Measurements from ENCODE around the gene PRG2.
A peak's percentile ranks its signal among the peaks of the same experiment; 100 is the strongest.

PRG2 gene

DNA sequence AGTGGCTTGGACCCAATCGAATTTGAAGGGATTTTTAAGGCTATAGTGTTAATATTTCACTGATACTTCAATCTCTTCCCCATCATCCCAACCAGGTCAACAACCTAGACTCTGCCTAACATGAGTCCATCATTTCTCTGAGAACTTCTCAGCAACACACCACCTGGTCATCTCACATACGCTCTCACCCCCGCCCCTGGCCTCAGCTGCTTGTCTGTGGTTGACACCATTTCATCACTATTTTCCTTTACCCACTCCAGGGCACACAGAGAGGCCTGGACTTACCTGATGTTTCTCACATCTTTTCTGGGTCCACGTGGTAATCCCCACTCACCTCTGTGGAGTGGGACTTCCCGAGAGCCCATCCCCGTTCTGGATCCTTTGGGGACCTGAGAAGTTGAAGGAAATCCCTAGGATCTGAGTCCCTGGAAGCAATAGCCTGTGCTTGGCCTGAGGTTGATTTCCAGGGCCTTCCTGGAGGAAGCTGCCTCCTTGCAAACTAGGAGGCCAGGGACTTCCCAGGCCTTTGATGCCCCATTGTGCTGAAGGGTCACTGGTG lies 49.1 kb downstream of the PRG2 start:
- DNase-seq (ENCODE audit: low spot score), result no peak
- peak overlapping the region; percentile 17 for H3K9ac ChIP-seq (ENCODE audit: low read depth, low read length, poor library complexity)
- no peak overlapping the region for H2AK5ac ChIP-seq (ENCODE audit: low read depth, low read length)
- no peak overlapping the region for H3K27ac ChIP-seq (replicated peaks; ENCODE audit: low read length)
- no peaks in the 10 kb centered on the region for H3K79me1 ChIP-seq (ENCODE audit: low read depth, low read length)
- H3K4me2 ChIP-seq (ENCODE audit: insufficient read depth, low read length, poor library complexity, severe bottlenecking), result no peak overlapping the region
- no peak overlapping the region for H3K4ac ChIP-seq (ENCODE audit: low read length)
- no peak overlapping the region for H2BK120ac ChIP-seq (ENCODE audit: low read depth, low read length)
- no peak overlapping the region for H4K91ac ChIP-seq (ENCODE audit: low read depth, low read length, poor library complexity)
- no peaks in the 10 kb centered on the region for H3K9me3 ChIP-seq (replicated peaks in 1 of 2; ENCODE audit: control insufficient read depth in 2 of 2, insufficient read depth in 1 of 2, low read depth in 1 of 2, low read length in 2 of 2)
- H3K27me3 ChIP-seq (ENCODE audit: control insufficient read depth in 3 of 3, insufficient read depth in 3 of 3, low read depth in 1 of 3, low read length in 3 of 3), result no peaks in the 10 kb centered on the region
- no peak overlapping the region for H4K8ac ChIP-seq (ENCODE audit: low read depth, low read length)
- H2BK12ac ChIP-seq (ENCODE audit: low read length), result peak overlapping the region; percentile 11
- no peak overlapping the region for H3K4me3 ChIP-seq (ENCODE audit: low read length in 2 of 2)
- H3K36me3 ChIP-seq (replicated peaks in 1 of 2; ENCODE audit: control insufficient read depth in 2 of 2, insufficient read depth in 2 of 2, low read length in 2 of 2), result no peaks in the 10 kb centered on the region
- peaks cover 25 to 29% of the 10 kb centered on the region in 2 donors for H3K4me1 ChIP-seq (ENCODE audit: control insufficient read depth in 2 of 2, insufficient read depth in 1 of 2, low read depth in 1 of 2, low read length in 2 of 2)
- no peak overlapping the region for H2BK15ac ChIP-seq (ENCODE audit: low read length)
- H2BK5ac ChIP-seq (ENCODE audit: low read length), result no peak overlapping the region
- H3K14ac ChIP-seq (ENCODE audit: low read length), result no peak overlapping the region
- H3K23ac ChIP-seq (ENCODE audit: low read depth, low read length, poor library complexity), result no peak overlapping the region
- peak overlapping the region; percentile 74 for H2AFZ ChIP-seq (ENCODE audit: low read length)
- H3K18ac ChIP-seq (ENCODE audit: low read length), result peak overlapping the region; percentile 15
- no CpG with 5 or more reads among the region's 6 CpGs for WGBS, 2 donors (ENCODE audit: extremely low coverage in 2 of 2, insufficient read length in 2 of 2, insufficient replicate concordance in 1 of 2)

DNA sequence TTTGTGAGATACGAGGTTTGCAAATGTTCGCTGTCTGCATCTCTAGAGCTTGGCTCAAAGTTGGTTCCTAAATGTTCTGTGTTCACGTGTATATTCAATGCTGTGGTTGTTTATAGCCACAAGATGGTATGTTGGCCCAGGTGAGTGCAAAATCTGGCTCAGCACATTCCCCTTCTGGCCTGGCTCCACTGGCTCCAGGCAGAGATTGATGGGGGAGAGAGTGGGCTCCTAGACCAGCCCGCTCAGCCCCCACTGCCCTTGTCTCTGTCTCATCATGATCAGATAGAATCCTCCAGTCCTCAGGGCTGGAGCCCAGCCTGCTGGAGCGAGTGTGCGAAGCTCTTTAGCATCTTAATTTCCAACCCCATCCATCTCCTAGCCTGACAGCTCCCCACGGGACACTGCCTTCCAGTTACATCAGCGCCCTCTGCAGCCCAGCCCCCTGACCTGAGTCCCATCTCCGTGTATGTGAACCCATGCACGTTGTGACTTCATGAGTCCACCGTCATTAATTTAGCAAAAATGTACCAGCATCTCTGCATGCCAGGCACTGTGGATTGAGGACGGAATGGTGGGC lies 50.3 kb downstream of the PRG2 start:
- H2BK5ac ChIP-seq (ENCODE audit: low read length), result no peak overlapping the region
- H2BK15ac ChIP-seq (ENCODE audit: low read length), result no peak overlapping the region
- no peaks in the 10 kb centered on the region for H3K36me3 ChIP-seq (replicated peaks in 1 of 2; ENCODE audit: control insufficient read depth in 2 of 2, insufficient read depth in 2 of 2, low read length in 2 of 2)
- no peaks in the 10 kb centered on the region for H3K27me3 ChIP-seq (ENCODE audit: control insufficient read depth in 3 of 3, insufficient read depth in 3 of 3, low read depth in 1 of 3, low read length in 3 of 3)
- H3K9me3 ChIP-seq (replicated peaks in 1 of 2; ENCODE audit: control insufficient read depth in 2 of 2, insufficient read depth in 1 of 2, low read depth in 1 of 2, low read length in 2 of 2), result no peaks in the 10 kb centered on the region
- no peak overlapping the region for H3K4me3 ChIP-seq (ENCODE audit: low read length in 2 of 2)
- no peak for DNase-seq (ENCODE audit: low spot score)
- no peak overlapping the region for H4K91ac ChIP-seq (ENCODE audit: low read depth, low read length, poor library complexity)
- no peak overlapping the region for H3K4ac ChIP-seq (ENCODE audit: low read length)
- peak overlapping the region; percentile 74 for H2AFZ ChIP-seq (ENCODE audit: low read length)
- H2AK5ac ChIP-seq (ENCODE audit: low read depth, low read length), result peak overlapping the region; percentile 5
- H3K4me1 ChIP-seq (ENCODE audit: control insufficient read depth in 2 of 2, insufficient read depth in 1 of 2, low read depth in 1 of 2, low read length in 2 of 2), result peaks cover 27 to 33% of the 10 kb centered on the region in 2 donors
- H2BK120ac ChIP-seq (ENCODE audit: low read depth, low read length), result no peak overlapping the region
- H3K79me1 ChIP-seq (ENCODE audit: low read depth, low read length), result peaks cover under 1% of the 10 kb centered on the region
- H3K14ac ChIP-seq (ENCODE audit: low read length), result no peak overlapping the region
- H2BK12ac ChIP-seq (ENCODE audit: low read length), result no peak overlapping the region
- no CpG with 5 or more reads among the region's 12 CpGs for WGBS, 2 donors (ENCODE audit: extremely low coverage in 2 of 2, insufficient read length in 2 of 2, insufficient replicate concordance in 1 of 2)
- H3K18ac ChIP-seq (ENCODE audit: low read length), result no peak overlapping the region
- H4K8ac ChIP-seq (ENCODE audit: low read depth, low read length), result no peak overlapping the region
- no peak overlapping the region for H3K23ac ChIP-seq (ENCODE audit: low read depth, low read length, poor library complexity)
- no peak overlapping the region for H3K9ac ChIP-seq (ENCODE audit: low read depth, low read length, poor library complexity)
- H3K4me2 ChIP-seq (ENCODE audit: insufficient read depth, low read length, poor library complexity, severe bottlenecking), result no peak overlapping the region
- H3K27ac ChIP-seq (replicated peaks; ENCODE audit: low read length), result no peak overlapping the region

DNA sequence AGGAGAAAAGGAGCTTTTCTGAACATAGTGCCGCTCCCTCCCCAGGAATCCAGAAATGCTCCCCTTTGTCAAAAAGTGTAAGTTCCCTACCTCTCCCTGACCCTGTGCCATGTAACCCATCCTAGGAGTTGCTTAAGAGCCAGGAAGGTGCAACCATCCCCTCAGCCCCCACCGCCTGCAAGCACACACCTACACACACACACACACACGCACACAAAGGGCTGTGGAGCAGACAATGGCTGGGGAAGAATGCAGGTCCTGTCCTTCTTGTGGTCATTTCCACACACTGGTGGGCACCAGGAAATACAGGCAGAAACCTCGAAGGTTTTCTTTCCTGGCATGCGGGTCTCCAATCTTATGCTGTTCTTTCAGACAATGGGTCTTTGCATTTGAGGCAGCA lies 51.1 kb downstream of the PRG2 start:
- no peak overlapping the region for H3K14ac ChIP-seq (ENCODE audit: low read length)
- no peak overlapping the region for H2BK120ac ChIP-seq (ENCODE audit: low read depth, low read length)
- H3K4me1 ChIP-seq (ENCODE audit: control insufficient read depth in 2 of 2, insufficient read depth in 1 of 2, low read depth in 1 of 2, low read length in 2 of 2), result peaks cover 32 to 39% of the 10 kb centered on the region in 2 donors
- H2BK5ac ChIP-seq (ENCODE audit: low read length), result no peak overlapping the region
- H2AFZ ChIP-seq (ENCODE audit: low read length), result peak overlapping the region; percentile 74
- H3K27me3 ChIP-seq (ENCODE audit: control insufficient read depth in 3 of 3, insufficient read depth in 3 of 3, low read depth in 1 of 3, low read length in 3 of 3), result no peaks in the 10 kb centered on the region
- H4K91ac ChIP-seq (ENCODE audit: low read depth, low read length, poor library complexity), result peak overlapping the region; percentile 11
- H3K4ac ChIP-seq (ENCODE audit: low read length), result no peak overlapping the region
- peak overlapping the region; percentile 51 for H3K9ac ChIP-seq (ENCODE audit: low read depth, low read length, poor library complexity)
- H3K27ac ChIP-seq (replicated peaks; ENCODE audit: low read length), result no peak overlapping the region
- H3K9me3 ChIP-seq (replicated peaks in 1 of 2; ENCODE audit: control insufficient read depth in 2 of 2, insufficient read depth in 1 of 2, low read depth in 1 of 2, low read length in 2 of 2), result no peaks in the 10 kb centered on the region
- H2BK12ac ChIP-seq (ENCODE audit: low read length), result peak overlapping the region; percentile 18
- DNase-seq (ENCODE audit: low spot score), result no peak
- no peak overlapping the region for H3K4me3 ChIP-seq (ENCODE audit: low read length in 2 of 2)
- no peak overlapping the region for H4K8ac ChIP-seq (ENCODE audit: low read depth, low read length)
- no CpG with 5 or more reads among the region's 5 CpGs for WGBS, 2 donors (ENCODE audit: extremely low coverage in 2 of 2, insufficient read length in 2 of 2, insufficient replicate concordance in 1 of 2)
- peaks cover 3% of the 10 kb centered on the region in 2 donors for H3K36me3 ChIP-seq (replicated peaks in 1 of 2; ENCODE audit: control insufficient read depth in 2 of 2, insufficient read depth in 2 of 2, low read length in 2 of 2)
- H3K4me2 ChIP-seq (ENCODE audit: insufficient read depth, low read length, poor library complexity, severe bottlenecking), result no peak overlapping the region
- no peak overlapping the region for H3K23ac ChIP-seq (ENCODE audit: low read depth, low read length, poor library complexity)
- H2AK5ac ChIP-seq (ENCODE audit: low read depth, low read length), result no peak overlapping the region
- no peak overlapping the region for H3K18ac ChIP-seq (ENCODE audit: low read length)
- H2BK15ac ChIP-seq (ENCODE audit: low read length), result peak overlapping the region; percentile 39
- peaks cover 5% of the 10 kb centered on the region for H3K79me1 ChIP-seq (ENCODE audit: low read depth, low read length)

DNA sequence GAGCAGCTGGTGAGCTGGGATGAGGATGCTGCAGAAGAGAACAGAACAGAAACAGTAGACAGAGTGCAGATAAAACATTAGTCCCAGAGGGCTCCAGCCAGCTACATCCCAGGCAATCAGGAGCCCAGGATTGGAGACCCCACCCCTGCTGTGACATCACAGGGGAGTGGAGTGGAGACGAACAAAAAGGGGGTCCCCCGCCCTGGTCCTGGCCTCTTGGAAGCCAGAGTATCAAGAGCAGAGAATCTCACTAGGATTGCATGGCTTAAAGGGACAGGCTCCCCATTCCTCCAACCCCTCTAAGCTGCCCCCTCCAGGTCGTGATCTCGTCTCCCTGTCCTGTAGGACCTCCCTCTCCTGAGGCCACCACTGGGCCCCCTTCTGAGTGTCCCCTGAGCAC lies 52.3 kb downstream of the PRG2 start, which contains the start of gene P2RX3:
TSS of gene P2RX3 (plus strand) at position 211 of the 400 bp plus-strand sequence. CDS start 199 bp downstream, outside the sequence.
- peak within 1 kb of the TSS; percentile 18 for H2BK12ac ChIP-seq (ENCODE audit: low read length)
- WGBS, 2 donors (ENCODE audit: extremely low coverage in 2 of 2, insufficient read length in 2 of 2, insufficient replicate concordance in 1 of 2), result no CpG with 5 or more reads among the region's 4 CpGs
- no peak within 1 kb of the TSS for H3K27ac ChIP-seq (replicated peaks; ENCODE audit: low read length)
- H3K4ac ChIP-seq (ENCODE audit: low read length), result no peak within 1 kb of the TSS
- no peak within 1 kb of the TSS for H2BK5ac ChIP-seq (ENCODE audit: low read length)
- no peak within 1 kb of the TSS for H2BK120ac ChIP-seq (ENCODE audit: low read depth, low read length)
- no peak within 1 kb of the TSS for H3K9ac ChIP-seq (ENCODE audit: low read depth, low read length, poor library complexity)
- peaks cover 5% of the 10 kb centered on the region for H3K79me1 ChIP-seq (ENCODE audit: low read depth, low read length)
- H2BK15ac ChIP-seq (ENCODE audit: low read length), result peak within 1 kb of the TSS; percentile 39
- no peak within 1 kb of the TSS for H3K23ac ChIP-seq (ENCODE audit: low read depth, low read length, poor library complexity)
- H3K27me3 ChIP-seq (ENCODE audit: control insufficient read depth in 3 of 3, insufficient read depth in 3 of 3, low read depth in 1 of 3, low read length in 3 of 3), result no peaks in the 10 kb centered on the region
- H3K36me3 ChIP-seq (replicated peaks in 1 of 2; ENCODE audit: control insufficient read depth in 2 of 2, insufficient read depth in 2 of 2, low read length in 2 of 2), result peaks cover 12 to 15% of the 10 kb centered on the region in 2 donors
- DNase-seq (ENCODE audit: low spot score), result no peak
- H3K14ac ChIP-seq (ENCODE audit: low read length), result no peak within 1 kb of the TSS
- H3K18ac ChIP-seq (ENCODE audit: low read length), result peak within 1 kb of the TSS; percentile 60
- peak within 1 kb of the TSS; percentile 7 for H2AK5ac ChIP-seq (ENCODE audit: low read depth, low read length)
- peak within 1 kb of the TSS; percentile 74 for H2AFZ ChIP-seq (ENCODE audit: low read length)
- H3K4me3 ChIP-seq (ENCODE audit: low read length in 2 of 2), result no peak within 1 kb of the TSS
- H3K4me1 ChIP-seq (ENCODE audit: control insufficient read depth in 2 of 2, insufficient read depth in 1 of 2, low read depth in 1 of 2, low read length in 2 of 2), result peaks cover 28 to 38% of the 10 kb centered on the region in 2 donors
- no peak within 1 kb of the TSS for H3K4me2 ChIP-seq (ENCODE audit: insufficient read depth, low read length, poor library complexity, severe bottlenecking)
- H4K91ac ChIP-seq (ENCODE audit: low read depth, low read length, poor library complexity), result peak within 1 kb of the TSS; percentile 11
- H4K8ac ChIP-seq (ENCODE audit: low read depth, low read length), result no peak within 1 kb of the TSS
- no peaks in the 10 kb centered on the region for H3K9me3 ChIP-seq (replicated peaks in 1 of 2; ENCODE audit: control insufficient read depth in 2 of 2, insufficient read depth in 1 of 2, low read depth in 1 of 2, low read length in 2 of 2)
